A549 treated with ZK216348 at 1 μM for 4 hours (cell line): ENCODE measurements around the gene TNKS1BP1. TPM values are rescaled to one million over a fixed set of nuclear protein-coding genes. Genes with fewer than 3 reads are reported as not detected.

Source experiments
- total RNA-seq: library from RNA; stranded (reverse); fragments of 200-300 nt; extraction: Qiagen RNA extraction; gene quantifications from 5 replicates; pipeline ENCODE4 v1.2.3, GENCODE V29; 2022; ENCODE audit warnings: low read depth

TNKS1BP1 gene, protein sequence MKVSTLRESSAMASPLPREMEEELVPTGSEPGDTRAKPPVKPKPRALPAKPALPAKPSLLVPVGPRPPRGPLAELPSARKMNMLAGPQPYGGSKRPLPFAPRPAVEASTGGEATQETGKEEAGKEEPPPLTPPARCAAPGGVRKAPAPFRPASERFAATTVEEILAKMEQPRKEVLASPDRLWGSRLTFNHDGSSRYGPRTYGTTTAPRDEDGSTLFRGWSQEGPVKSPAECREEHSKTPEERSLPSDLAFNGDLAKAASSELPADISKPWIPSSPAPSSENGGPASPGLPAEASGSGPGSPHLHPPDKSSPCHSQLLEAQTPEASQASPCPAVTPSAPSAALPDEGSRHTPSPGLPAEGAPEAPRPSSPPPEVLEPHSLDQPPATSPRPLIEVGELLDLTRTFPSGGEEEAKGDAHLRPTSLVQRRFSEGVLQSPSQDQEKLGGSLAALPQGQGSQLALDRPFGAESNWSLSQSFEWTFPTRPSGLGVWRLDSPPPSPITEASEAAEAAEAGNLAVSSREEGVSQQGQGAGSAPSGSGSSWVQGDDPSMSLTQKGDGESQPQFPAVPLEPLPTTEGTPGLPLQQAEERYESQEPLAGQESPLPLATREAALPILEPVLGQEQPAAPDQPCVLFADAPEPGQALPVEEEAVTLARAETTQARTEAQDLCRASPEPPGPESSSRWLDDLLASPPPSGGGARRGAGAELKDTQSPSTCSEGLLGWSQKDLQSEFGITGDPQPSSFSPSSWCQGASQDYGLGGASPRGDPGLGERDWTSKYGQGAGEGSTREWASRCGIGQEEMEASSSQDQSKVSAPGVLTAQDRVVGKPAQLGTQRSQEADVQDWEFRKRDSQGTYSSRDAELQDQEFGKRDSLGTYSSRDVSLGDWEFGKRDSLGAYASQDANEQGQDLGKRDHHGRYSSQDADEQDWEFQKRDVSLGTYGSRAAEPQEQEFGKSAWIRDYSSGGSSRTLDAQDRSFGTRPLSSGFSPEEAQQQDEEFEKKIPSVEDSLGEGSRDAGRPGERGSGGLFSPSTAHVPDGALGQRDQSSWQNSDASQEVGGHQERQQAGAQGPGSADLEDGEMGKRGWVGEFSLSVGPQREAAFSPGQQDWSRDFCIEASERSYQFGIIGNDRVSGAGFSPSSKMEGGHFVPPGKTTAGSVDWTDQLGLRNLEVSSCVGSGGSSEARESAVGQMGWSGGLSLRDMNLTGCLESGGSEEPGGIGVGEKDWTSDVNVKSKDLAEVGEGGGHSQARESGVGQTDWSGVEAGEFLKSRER (N-terminal part only)
- total RNA-seq: 56.8 to 94.4 TPM (median 86.4 TPM) in 5 replicates

DNA sequence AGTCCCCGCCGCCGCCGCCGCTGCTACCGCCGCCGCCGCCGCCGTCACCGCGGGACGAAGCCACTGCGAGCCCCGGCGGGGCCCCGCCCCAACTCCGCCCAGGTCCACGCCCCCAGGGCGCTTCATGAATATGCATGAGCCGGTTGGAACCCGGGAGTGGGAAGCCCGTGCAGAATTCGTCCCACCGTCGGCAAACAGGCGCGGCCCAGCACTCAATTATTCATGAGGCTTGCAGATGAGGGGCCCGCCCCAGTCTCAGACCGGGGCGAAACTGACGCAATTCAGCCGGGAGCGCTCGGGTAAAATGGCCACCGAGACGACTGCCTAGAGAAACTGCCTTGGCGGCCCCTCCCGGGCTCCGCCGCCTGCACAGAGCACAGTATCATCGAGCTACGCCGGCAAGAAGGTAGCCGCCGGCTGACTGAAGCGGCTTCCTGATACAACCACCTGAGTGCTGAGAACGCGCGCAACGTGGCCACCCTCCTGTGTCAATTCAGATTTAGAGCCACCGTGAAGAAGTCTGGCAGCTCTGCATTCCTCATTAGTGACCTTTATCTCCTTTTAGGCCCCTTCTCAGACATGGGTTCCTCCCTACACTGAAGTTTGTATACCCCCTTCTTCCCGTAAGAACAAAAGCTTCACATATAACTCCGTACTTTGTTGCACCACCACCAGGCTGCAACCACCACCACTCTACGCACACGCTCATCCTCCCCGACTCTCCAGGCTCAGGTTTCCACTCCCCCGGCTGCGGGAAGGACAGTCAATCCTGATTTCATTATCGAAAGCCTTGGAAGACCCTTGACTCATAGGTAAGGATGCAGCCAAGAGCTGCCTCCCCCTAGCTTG is at the start of gene TNKS1BP1:
Gene TNKS1BP1 (minus strand): TSS at position 67 of the 849 bp plus-strand sequence. CDS start 3,067 bp downstream, outside the sequence.

GRCh38 chr11:57338142-57338541 is 13.4 kb upstream of the TNKS1BP1 start, which contains the start of gene P2RX3:
Gene P2RX3 (plus strand): TSS chr11:57338352. CDS start chr11:57338551, 199 bp downstream.

GRCh38 chr11:57335343-57336110 is 10.8 kb upstream of the TNKS1BP1 start, which contains the start of gene SSRP1:
Gene SSRP1 (minus strand): TSS chr11:57335892. CDS start chr11:57335121, 771 bp downstream.

Other genes with a start within 250 kb of the TNKS1BP1 start
- gene LRRC55, start 143.0 kb downstream of the TNKS1BP1 start, total RNA-seq: not detected in 5 replicates
- gene APLNR, start 87.7 kb downstream of the TNKS1BP1 start, total RNA-seq: not detected in 5 replicates
- 215 to 266 TPM (median 242 TPM) in 5 replicates for gene SSRP1, start 10.9 kb upstream of the TNKS1BP1 start, total RNA-seq
- gene P2RX3, start 13.4 kb upstream of the TNKS1BP1 start, total RNA-seq: 0.19 to 0.31 TPM (median 0.22 TPM) in 4 of 5 replicates, not detected in the other
- not detected in 5 replicates for gene PRG3, start 56.2 kb upstream of the TNKS1BP1 start, total RNA-seq
- not detected in 5 replicates for gene PRG2, start 65.7 kb upstream of the TNKS1BP1 start, total RNA-seq
- gene SLC43A3, start 102.2 kb upstream of the TNKS1BP1 start, total RNA-seq: 0.38 to 0.75 TPM (median 0.53 TPM) in 5 replicates
- gene RTN4RL2, start 135.6 kb upstream of the TNKS1BP1 start, total RNA-seq: 40.5 to 105 TPM (median 92.6 TPM) in 5 replicates
- gene SLC43A1, start 190.8 kb upstream of the TNKS1BP1 start, total RNA-seq: 2.1 to 3.7 TPM (median 2.9 TPM) in 5 replicates
- 147 to 188 TPM (median 152 TPM) in 5 replicates for gene TIMM10, start 205.8 kb upstream of the TNKS1BP1 start, total RNA-seq
- gene SMTNL1, start 212.6 kb upstream of the TNKS1BP1 start, total RNA-seq: not detected in 5 replicates
- 31.1 to 38.6 TPM (median 35.6 TPM) in 5 replicates for gene UBE2L6, start 242.7 kb upstream of the TNKS1BP1 start, total RNA-seq